ENCODE data around the gene THSD4. TPM values are rescaled to one million over a fixed set of nuclear protein-coding genes. Genes with fewer than 3 reads are reported as not detected.

Gene THSD4
- total and polyA plus RNA-seq, 2 of the 8 experiments (the other 6 are each of a cell fraction or from before 2014, with no cell fraction given) = 2.5 to 6.2 TPM

DNA sequence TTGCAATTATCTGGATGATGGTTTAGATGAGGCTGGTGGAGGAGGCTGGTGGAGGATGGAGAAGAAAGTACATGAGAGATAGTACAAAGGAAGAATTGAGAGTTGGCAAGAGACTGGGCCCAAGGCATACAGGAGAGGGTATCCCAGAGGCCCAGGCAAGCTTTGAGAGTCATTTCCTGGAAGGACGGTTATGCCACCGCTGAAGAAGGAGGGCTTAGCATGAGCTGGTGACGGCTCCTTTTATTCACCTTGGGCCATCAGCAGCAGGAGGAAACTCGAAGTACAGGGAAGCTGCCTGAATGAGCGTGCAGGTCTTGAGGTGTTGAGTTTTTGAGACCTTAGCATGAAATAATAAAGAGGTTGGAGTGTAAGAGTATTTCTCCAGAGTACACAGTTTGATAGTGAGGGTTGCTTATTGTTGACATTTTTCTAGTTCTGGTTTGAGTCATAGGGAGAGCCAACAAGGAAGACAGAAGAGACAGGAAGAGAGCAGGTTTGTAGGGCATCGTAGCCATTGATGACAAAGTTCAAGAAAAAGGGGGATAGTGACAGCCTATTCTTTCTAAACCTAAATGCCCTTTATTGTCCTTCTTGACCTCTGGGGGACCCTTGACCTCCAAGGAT lies 13.8 kb downstream of the THSD4 start (continued):
- TF ChIP-seq HDAC2 (IDR thresholded peaks at IDR 0.05; ENCODE audit: borderline replicate concordance in 1 of 2, low read depth in 2 of 2, low read length in 2 of 2) (no peak), BACH1 (IDR thresholded peaks at IDR 0.05; ENCODE audit: low read length) (no peak), SRF (IDR thresholded peaks at IDR 0.05; ENCODE audit: low read depth, low read length) (no peak), RNF2 (IDR thresholded peaks at IDR 0.05; ENCODE audit: borderline replicate concordance, low read depth, low read length, missing control alignments, poor library complexity, severe bottlenecking) (no peak), POLR2A (IDR thresholded peaks at IDR 0.05; ENCODE audit: control extremely low read depth in 1 of 2, low read depth in 2 of 2, low read length in 2 of 2) (no peak), TCF12 (IDR thresholded peaks at IDR 0.05; ENCODE audit: low read depth, low read length) (no peak)
- TF ChIP-seq, protein P1, sequence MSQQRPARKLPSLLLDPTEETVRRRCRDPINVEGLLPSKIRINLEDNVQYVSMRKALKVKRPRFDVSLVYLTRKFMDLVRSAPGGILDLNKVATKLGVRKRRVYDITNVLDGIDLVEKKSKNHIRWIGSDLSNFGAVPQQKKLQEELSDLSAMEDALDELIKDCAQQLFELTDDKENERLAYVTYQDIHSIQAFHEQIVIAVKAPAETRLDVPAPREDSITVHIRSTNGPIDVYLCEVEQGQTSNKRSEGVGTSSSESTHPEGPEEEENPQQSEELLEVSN (IDR thresholded peaks at IDR 0.05) = no peak

Measured in H1 (cell line).